ENCODE data around the gene CITED2.
A peak's percentile ranks its signal among the peaks of the same experiment; 100 is the strongest.
"Not testable (repeated sequence)": the region's sequence is repeated elsewhere in the genome, so short reads cannot be mapped to it uniquely, and the experiment has no call there.

The CITED2 gene

GRCh38 chr6:139374357-139375225 is at the start of gene CITED2:
Gene CITED2, minus strand, starts transcription at chr6:139374648. Its CDS starts 704 bp downstream, at chr6:139373944.
- peak; percentile 92 for DNase-seq

GRCh38 chr6:139423037-139423703 is 48.7 kb upstream of the CITED2 start:
- DNase-seq: no peak

GRCh38 chr6:139422105-139423036 is 47.9 kb upstream of the CITED2 start:
- DNase-seq: no peak

GRCh38 chr6:139418481-139419132 is 44.2 kb upstream of the CITED2 start:
- DNase-seq: no peak

- no peak for DNase-seq
Observed at GRCh38 chr6:139416146-139416545, 41.7 kb upstream of the CITED2 start.

- DNase-seq: no peak
Observed at GRCh38 chr6:139415365-139415764, 40.9 kb upstream of the CITED2 start.

- DNase-seq: not testable (repeated sequence)
Observed at GRCh38 chr6:139412103-139412502, 37.7 kb upstream of the CITED2 start.

GRCh38 chr6:139409026-139409425 is 34.6 kb upstream of the CITED2 start:
- no peak for DNase-seq

GRCh38 chr6:139407718-139408222 is 33.3 kb upstream of the CITED2 start:
- no peak for DNase-seq

GRCh38 chr6:139406577-139407343 is 32.3 kb upstream of the CITED2 start:
- no peak for DNase-seq

- DNase-seq: no peak
Observed at GRCh38 chr6:139402876-139403386, 28.5 kb upstream of the CITED2 start.

GRCh38 chr6:139398658-139399057 is 24.2 kb upstream of the CITED2 start:
- no peak for DNase-seq

GRCh38 chr6:139395891-139396301 is 21.4 kb upstream of the CITED2 start:
- DNase-seq: no peak

- no peak for DNase-seq
Observed at GRCh38 chr6:139395371-139395770, 20.9 kb upstream of the CITED2 start.

GRCh38 chr6:139394027-139394649 is 19.7 kb upstream of the CITED2 start:
- DNase-seq: no peak

GRCh38 chr6:139392794-139393193 is 18.3 kb upstream of the CITED2 start:
- no peak for DNase-seq

GRCh38 chr6:139391709-139392108 is 17.3 kb upstream of the CITED2 start:
- no peak for DNase-seq

- no peak for DNase-seq
Observed at GRCh38 chr6:139390447-139390846, 16.0 kb upstream of the CITED2 start.

GRCh38 chr6:139388384-139388783 is 13.9 kb upstream of the CITED2 start:
- DNase-seq: no peak

GRCh38 chr6:139386404-139386803 is 12.0 kb upstream of the CITED2 start:
- DNase-seq: no peak
